HG02970 (cell line): ENCODE data around the gene PTPRE.

Experiments used
- ATAC-seq: cut with Tn5 transposase; IDR thresholded peaks from one replicate; pipeline ENCODE4 v1.9.1; 2021; ENCODE audit warnings: mild to moderate bottlenecking, moderate library complexity, moderate number of reproducible peaks; ENCODE audit not compliant: unreplicated experiment, low FRiP score

PTPRE gene

DNA sequence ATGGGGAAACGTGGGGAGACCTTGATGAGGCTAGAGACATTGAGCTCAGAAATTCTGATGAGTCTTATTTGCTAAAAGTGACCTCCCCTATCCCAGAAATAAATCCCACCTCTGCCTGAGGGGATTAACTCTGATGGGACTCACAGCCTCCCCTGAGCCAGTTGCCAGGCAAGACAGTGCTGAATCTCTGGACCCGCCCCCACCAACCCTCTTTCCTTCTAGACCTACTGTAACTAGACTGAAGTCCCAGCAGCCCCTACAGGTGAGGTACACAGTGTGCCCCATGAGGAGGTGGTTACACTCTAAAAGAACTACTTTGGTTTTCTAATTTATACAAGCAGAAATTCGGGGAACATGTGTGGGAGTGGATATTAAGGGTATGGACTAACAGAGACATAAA, 42.9 kb downstream of the PTPRE start:
- no peak for ATAC-seq

GRCh38 chr10:127951861-127952574, 45.1 kb downstream of the PTPRE start:
- ATAC-seq: no peak

DNA sequence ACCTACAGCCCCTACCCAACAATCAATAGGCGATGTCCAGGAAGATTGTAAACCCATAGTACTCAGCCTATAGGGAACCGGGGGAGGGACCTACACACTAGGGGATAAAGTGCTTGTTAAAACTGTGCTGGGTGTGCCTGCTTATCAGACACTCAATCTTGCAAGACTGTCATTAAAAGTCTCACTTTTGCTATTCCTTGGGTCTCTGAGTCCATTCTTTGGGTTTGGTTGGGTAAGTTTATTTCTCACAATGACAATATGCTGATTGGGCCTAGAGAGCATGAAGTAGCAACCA, 45.6 kb downstream of the PTPRE start:
- no peak for ATAC-seq

- ATAC-seq: no peak
Observed at GRCh38 chr10:127952918-127953317, 46.0 kb downstream of the PTPRE start.

DNA sequence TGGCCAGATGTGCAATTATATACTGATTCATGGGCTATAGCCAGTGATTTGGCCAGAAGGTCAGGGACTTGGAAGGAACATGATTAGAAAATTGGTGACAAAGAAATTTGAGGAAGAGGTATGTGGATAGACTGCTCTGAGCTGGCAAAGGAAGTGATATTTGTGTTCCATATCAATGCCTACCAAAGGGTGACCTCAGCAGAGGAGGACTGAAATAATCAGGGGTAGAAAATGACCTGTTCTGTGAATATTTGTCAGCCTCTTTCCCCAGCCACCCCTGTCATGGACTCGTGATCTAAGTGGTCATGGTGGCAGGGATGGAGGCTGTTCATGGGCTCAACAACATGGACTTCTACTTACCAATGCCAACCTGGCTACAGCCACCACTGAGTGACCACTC, 47.0 kb downstream of the PTPRE start:
- no peak for ATAC-seq

DNA sequence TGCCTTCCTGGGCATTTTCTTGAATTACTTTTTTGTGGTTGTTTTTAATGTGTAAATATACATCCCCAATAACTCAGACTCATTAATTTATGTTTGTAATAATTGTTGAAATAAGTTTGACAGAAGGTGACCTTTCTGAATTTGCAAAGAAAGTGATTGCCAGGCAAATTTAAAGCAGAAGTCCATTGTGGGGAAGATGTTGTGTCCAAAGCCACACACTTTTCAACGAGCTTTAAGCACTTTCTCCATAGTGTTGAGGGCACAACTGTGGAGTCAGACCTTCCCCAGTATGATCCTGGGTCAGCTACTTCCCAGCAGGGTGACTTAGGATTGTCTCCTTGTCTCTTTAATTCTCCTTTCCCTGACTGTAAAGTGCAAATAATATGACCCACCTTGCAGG, 52.5 kb downstream of the PTPRE start:
- ATAC-seq: no peak

DNA sequence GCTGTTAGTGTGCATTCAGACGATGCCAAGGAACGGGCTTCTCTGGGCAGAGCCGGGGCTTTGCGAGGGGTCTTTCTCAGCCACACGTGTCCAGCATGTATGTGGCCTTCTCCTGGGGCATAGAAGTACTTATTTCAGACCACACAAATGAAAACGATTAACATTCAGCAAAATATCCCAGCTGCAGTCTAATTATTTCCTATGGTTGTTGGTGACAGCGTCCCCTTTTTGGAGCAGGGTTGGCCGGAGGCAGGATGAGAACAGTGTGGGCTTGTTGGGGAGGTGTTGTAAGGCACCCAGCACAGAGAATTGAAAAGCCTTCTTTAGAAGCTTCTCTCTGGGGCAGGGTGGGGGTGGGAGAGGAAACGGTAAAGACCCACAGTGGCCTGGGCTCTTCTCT, 54.2 kb downstream of the PTPRE start:
- ATAC-seq: no peak

DNA sequence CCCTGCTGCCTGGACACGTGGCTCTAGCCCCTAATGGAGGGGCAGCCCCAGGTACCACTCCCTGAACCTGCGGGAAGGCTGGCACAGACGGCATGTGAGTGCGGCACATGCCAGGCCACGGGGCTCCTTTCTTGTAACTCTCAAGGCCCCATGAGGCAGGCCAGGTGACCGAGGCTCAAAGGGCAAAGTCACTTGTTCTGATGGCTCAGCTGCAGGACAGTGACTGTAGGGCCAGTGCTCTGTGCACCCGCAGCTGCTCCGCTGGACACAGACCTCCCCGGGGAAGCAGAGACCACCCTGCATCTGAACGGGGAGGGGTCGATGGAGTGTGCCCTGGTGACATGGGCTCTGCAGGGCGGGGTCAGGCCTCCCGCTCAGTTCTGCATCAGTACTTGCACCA, 55.3 kb downstream of the PTPRE start:
- ATAC-seq: no peak

- no peak for ATAC-seq
Observed at GRCh38 chr10:127963136-127963535, 56.2 kb downstream of the PTPRE start.

GRCh38 chr10:127964621-127965020, 57.7 kb downstream of the PTPRE start:
- ATAC-seq: no peak

- ATAC-seq: no peak
Observed at GRCh38 chr10:127966875-127967274, 60.0 kb downstream of the PTPRE start.

- no peak for ATAC-seq
Observed at GRCh38 chr10:127968027-127968441, 61.1 kb downstream of the PTPRE start.

DNA sequence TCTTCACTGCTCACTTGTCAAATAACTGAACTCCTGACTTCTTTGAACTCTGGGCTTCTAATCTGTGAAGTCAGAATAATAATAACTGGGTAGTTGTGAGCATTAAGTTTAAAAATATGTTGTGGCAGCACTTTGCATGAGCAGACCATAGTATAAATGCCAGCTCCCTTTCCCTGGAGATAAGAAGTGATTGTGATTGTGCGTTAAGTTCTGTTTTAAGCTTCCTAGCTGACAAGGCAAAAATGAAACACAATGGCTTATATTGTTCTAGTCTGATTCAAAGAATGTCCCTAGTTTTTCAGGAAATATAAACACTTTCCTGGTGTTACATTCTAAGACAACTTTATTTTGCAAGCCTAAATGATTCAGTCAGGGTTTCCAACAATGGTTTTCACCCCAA, 61.8 kb downstream of the PTPRE start:
- ATAC-seq: no peak

DNA sequence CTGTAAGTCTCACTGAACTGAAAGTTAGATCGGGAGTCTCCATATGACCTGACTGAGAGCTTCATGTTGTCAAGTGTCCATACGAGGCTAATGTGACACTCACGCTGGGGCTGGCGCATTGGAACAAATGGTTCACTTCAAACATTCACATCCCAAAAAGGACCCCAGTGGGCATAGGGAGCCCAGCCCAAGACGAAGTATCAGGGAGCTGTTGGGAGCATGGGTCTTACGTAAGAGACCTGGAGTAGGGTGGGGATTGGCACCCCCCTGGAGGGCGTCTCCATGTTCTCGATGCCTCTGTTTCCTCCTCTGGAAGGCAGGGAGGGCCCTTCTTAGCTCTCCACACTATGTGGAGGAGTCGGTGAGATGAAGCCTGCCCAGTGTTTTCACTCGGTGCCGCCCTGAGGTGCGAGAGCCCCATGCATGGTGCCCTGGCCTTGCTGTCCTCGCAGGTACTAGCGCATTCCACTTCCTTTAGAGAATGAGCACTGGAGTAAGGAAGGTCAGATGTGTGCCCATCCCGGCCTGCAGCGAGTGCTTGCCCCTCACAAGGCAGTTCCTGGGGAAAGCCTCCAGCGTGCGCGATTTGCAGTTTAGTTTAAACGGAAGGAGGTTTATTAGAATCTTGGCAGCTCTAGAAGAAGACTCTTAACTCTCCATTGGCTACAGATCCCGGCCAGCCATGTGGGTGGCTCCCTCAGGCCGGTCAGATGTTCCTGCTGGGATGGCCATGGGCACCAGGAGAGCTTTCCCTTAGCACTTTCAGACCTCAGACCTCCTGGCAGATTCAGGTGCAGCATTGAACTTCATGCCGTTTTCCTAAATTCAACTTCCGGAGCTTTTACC, 64.4 kb downstream of the PTPRE start:
- ATAC-seq: no peak

GRCh38 chr10:127971963-127972615, 65.2 kb downstream of the PTPRE start:
- ATAC-seq: no peak

DNA sequence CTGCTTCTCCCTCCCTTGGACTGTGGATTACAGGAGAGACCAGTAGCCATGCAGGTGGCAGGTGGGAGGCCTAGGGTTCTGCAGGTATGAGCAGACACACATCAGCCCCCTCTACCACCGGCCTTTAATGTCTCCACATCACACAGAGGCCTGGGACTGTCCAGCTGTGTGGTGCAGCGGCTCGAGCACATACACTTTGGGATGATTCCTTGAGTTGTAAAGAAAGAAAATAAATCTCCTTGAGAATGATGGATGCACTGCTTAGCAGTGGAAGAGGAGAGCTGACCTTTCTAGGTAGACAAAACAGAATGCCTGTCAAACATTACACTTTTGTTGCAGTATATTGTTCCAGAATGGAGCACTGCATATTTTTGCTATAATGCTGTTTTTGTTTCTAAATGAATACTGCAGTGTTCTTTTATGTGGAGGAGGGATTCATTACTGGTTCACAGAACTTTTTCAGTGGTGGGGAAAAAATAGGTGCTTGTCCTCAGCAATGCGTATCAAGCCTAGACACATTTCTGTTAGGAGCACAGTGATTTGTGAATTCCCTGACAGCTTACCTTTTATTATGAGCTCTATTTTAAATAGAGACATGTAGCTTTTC, 66.0 kb downstream of the PTPRE start:
- ATAC-seq: no peak

DNA sequence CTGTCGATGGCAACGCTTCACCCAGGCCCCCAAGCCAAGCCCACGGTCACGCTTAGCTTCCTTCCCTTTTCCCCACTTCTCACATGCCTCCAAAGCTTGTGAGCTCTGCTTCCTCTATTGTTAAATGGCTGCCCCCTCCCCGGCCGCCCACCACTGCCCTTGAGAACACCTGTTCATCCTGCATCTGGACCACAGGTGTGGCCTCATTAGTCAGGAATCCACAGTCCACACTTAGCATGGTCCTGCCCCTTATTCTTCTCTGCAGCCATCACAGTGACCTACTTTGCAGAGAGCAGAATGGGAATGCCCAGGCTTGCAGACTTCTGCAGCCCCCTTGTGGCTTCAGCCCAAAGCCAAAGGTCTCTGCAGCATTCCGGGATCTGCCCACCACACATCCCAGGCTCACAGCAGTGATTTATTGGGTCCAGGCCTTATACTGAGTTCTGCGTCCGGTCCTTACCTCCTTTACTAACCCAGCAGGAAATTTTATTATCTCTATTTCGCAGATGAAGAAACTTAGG, 66.9 kb downstream of the PTPRE start:
- no peak for ATAC-seq

DNA sequence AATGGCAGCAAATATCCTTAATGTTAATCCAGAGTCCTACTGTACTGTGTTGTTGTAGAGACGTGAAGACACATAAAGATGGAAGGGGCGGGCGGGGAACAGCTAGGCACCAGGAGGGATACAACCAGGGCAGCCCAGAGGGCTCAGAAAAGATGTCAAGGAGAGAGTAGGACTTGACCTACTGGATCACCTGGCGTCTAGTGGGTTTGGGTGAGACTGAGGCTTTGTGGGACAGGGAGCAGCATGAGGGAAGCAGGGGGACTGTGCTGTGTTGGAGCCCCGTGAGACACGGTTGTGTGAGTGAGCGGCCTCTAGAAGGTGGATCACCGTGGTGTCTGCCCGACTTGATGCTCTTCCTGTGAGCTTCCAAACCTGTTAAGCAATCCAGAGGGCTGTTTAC, 68.0 kb downstream of the PTPRE start:
- ATAC-seq: no peak

GRCh38 chr10:127976286-127976685, 69.4 kb downstream of the PTPRE start:
- no peak for ATAC-seq

DNA sequence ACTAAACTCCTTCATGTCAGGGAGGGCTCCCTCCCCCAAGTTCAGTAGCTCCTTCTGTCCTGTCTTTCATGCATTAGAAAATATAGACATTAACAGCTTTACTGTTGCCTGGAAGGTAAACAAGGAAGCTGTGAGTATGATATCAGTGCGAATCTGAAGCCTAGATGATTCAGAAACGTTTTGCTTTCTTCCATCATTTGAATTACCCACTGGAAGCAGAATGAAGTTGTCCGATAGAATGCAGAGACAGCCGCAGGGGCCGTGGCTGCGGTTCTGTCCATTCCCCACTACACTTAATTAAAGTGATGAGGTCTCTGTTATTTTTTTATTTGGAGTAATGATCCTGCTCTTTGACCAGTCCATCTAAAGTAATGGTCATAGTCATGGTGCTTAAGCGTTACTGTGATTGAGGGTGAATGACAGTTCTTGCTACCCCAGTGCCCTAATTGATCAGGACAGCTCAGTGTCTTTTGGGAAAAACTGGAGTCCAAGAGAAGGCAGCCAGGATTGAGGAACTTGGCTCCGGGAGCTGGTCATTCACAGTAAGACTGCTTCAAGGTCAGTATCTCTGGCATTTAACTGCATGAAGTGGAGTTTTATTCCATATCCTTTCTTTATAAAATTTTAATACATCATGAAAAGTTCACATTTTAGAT, 69.9 kb downstream of the PTPRE start:
- ATAC-seq: no peak
